GM21515 (cell line): Measurements from ENCODE around the gene DDIT4L.
"Not testable (repeated sequence)": the region's sequence is repeated elsewhere in the genome, so short reads cannot be mapped to it uniquely, and the experiment has no call there.

Experiments
- ATAC-seq: cut with Tn5 transposase; IDR thresholded peaks from one replicate; pipeline ENCODE4 v1.9.1; 2021; ENCODE audit not compliant: unreplicated experiment

Gene DDIT4L

GRCh38 chr4:100189820-100190642 lies at the start of gene DDIT4L:
Gene DDIT4L, minus strand, starts transcription at chr4:100190468. Its CDS starts 485 bp downstream, at chr4:100189983.
- no peak for ATAC-seq

- no peak for ATAC-seq
These were observed 49.7 kb upstream of the DDIT4L start for GRCh38 chr4:100240008-100240407.

DNA sequence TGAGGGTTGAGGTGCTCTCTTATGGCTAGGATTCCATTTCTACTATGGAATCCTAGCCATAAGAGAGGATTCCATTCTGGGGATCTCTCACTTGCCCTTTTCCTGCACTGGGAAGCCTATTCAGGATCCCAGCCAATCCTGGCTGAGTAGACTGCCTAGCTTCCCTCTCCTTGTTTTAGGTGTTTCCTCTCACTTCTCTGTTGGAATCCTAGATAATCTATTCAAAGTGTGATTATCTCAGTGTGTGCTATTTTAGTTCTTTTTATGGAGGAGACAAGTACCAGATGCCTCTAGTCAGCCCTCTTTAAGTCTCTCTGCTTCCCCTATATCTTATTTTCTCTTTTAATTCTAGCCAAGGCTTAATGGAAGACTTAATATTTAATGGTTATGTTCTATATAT lies 34.5 kb upstream of the DDIT4L start:
- no peak for ATAC-seq

DNA sequence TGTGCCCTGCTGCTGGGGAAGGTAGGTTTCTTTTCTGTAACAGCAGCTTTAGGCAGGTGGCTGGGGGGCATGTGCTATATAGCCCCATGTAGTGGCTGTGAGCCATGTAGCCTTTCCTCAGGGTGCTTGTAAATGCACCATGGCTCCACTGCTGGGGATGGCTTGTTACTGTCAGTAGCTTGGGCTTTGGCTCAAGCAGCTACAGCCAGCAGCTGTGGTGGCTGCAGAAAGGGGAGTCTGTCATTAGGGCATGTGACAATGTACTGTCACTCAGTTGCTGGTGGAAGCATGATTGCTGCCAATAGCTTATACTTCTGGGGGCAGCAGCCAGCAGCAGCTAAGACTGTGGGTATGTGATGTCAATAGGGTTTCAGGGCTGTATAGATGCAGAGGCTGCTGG lies 33.9 kb upstream of the DDIT4L start:
- ATAC-seq, result no peak

DNA sequence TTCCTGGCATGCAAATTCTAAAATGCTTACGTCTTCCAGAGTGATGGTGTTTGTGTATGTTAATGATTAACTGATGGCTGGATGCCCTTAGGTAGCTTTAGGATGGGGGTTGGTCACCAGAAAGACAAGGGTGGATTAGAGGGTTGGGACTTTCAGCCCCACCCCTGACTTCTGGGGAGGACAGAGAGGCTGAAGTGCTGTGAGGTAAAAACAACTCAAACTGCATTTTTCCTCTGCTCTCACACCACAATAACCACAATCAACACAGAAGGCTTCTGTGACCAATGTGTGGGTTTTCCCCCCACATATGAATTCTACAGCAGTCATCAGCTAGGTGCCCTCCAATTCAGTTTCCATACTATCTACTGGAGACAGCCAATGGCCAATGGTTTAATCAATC lies 18.7 kb upstream of the DDIT4L start:
- ATAC-seq, result peak; percentile 69

DNA sequence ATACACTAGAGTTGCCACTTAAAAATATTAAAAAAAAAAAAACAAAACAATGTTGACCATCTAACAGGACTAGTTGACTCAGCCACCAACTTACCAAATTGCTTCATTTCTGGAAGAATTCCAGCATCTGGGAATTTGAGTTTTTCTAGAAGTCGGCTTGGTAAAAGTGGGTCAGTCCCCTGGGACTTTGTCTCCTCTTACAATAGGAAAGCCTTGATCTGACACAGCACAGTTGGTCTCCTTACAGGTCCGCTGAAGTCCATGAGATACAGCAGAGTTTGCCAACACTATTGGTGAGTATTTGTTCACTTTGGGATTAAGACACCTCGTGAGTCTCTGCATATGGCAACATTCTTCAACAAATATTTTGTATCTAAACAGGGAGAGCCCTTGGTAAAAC lies 18.2 kb upstream of the DDIT4L start:
- no peak for ATAC-seq

DNA sequence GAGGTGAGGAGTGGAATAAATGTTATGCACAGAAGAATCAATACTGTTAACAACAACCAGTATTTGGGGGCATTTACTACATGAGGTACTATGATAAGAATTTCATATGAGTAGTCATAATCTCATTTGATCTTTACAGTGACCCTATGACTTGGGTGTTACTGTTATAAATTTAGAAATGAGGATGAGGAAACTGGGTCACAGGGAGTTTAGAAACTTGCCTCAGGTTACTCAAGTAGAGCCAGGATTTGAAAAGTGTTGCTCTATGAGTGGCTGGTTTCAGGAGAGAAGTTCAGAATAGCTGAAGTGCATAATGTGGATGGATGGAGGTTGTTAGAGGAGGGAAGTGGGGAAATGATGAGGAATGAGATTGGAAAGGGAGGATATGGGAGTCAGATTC lies 16.6 kb upstream of the DDIT4L start:
- no peak for ATAC-seq

- ATAC-seq, result no peak
These were observed 7.8 kb upstream of the DDIT4L start for GRCh38 chr4:100198061-100198460.

- ATAC-seq, result not testable (repeated sequence)
These were observed 6.3 kb upstream of the DDIT4L start for GRCh38 chr4:100196388-100197071.

- no peak for ATAC-seq
These were observed 654 bp upstream of the DDIT4L start for GRCh38 chr4:100190643-100191600.

DNA sequence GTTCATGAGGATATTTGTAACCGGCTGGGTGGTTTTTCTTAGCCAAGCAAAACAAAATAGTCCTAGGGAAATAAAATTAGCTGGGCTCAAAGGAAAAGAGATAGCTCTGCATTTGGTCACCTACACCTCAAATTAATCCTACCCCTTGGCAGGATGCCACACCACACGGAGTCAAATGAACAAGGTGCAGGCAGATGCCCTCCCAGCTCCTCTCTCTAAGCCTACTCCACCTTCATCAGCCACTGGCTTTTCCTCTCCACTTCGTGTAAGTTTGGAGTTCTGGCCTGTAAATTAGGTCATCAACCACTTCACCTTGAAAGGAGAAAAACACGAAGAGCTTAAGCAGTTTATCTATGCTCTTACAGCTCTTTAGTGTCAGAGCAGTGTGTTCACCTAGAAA lies 1.4 kb downstream of the DDIT4L start:
- no peak for ATAC-seq

DNA sequence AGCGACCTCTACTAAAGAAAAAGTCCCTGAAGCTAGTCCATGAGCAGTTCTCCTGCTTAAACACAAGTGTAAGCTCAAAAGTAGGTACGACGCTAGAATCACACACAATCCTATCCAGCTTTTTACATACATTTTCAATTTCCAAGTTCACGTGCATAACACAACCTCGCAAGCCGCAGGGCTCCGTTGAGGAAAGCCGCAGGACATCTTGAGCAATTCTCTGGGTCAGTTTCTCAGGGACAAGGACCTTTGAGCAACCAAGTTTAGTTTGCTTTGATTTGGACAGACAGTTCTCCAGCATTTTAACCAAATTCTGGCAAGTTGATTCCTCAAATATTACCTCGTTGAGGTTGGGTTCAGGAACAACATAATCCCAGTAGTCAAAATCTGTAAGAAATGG lies 2.5 kb downstream of the DDIT4L start:
- no peak for ATAC-seq

DNA sequence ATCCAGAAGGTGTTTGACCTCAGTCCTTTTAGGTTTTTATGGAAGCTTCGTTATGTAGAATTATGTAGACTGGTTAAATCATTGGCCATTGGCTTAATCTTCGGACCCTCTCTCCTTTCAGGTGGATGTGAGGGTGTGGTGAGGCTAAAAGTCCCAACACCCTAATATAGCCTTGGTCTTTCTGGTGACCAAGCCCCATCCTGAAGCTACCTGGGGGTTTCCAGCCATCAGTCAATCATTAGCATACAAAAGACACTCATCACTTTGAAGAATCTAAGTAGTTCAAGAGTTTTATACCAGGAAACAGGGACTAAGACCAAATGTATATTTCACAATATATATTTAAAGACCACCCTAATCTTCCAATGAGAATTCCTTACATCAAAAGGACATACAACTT lies 5.5 kb downstream of the DDIT4L start:
- ATAC-seq, result no peak

DNA sequence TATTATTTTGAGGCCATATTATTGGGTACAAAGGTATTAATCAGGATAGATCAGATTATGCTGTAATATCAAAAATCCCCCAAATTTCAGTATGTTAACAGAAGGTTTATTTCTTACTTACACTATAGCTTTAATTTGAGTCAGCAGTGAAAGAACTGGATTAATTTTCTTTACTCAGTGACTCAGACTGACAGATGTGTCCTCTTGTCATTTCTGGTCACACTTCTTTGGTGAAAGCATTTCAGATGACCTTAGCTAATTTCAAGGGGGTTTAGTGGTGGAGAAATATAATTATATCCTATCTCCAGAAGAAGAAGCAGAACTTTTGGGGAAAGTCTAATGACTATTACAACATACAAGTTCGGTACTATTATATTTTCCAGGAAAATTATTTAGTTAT lies 12.4 kb downstream of the DDIT4L start:
- no peak for ATAC-seq

DNA sequence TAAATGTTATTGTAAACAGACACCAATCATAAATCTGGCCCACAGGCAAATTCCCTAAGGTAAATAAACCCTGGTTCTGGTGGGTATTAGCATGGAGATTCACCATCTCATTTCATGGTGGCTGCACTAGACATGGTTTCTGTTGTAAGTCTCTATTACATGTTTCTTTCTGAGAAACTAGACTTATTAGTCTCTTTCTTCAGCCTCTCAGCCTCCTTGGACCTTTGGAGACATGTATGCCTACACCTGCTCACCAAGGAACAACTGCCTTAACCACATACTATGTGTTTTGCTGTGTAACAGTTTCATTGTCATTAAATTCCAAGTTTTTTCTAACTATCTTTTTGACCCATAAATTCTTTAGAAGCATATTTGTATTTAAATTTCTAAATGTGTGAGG lies 13.1 kb downstream of the DDIT4L start:
- ATAC-seq, result no peak

- no peak for ATAC-seq
These were observed 14.4 kb downstream of the DDIT4L start for GRCh38 chr4:100175858-100176257.

GRCh38 chr4:100174985-100175383 lies 15.3 kb downstream of the DDIT4L start:
- ATAC-seq, result no peak

- ATAC-seq, result no peak
These were observed 19.3 kb downstream of the DDIT4L start for GRCh38 chr4:100170986-100171385.

DNA sequence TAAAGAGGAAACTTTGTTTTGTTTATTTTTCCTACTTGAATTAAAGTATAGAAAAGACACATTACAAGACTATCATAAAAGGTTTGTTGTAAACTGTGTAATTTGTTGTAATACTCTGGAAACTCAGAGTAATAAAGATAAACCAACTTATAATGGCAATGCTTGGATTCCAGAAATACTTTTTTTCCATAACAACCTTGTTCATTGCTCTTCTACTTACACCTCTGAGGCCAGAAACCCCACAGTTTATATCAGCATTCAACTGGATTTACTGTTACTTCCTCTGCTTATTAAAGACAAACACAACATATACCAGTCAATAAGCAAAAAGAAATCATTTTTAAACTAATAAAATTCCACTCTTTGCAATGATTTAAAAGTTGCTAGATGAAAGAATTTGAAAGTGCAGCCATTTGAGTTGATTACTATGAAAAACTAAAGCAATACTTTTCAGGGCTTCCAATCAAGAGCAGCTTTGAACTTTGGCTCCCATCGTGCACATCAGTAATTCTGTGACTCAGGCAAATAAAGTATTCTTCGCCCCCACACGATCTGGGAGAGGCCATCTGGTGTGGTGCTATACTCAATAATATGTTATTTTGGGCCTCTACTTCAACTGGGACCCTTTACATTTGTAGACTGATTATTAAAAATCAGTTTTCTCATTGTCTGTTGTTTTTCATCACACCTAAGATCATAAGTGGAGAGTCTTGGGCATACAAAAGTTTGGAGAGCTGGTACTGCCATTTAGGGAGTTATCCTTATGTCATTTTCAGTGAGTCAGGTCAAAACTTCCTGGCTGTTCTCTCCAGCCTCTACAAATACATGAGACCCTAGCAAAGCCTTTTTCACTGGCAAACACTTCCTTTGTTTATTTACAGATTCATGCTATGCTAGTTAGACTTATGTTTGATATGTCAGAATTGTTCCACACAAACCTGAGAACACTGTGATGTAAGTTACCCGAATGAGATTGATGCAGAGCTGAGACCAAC lies 20.5 kb downstream of the DDIT4L start:
- no peak for ATAC-seq

GRCh38 chr4:100168521-100168920 lies 21.7 kb downstream of the DDIT4L start:
- no peak for ATAC-seq
